Measurements from ENCODE around the gene HOXD11. TPM values are rescaled to one million over a fixed set of nuclear protein-coding genes. Genes with fewer than 3 reads are reported as not detected.

The HOXD11 gene
- total and polyA plus RNA-seq, 9 of the 15 experiments (the other 6 are each of a cell fraction or from before 2014, with no cell fraction given), result not detected

GRCh38 chr2:176122683-176123410, 15.8 kb downstream of the HOXD11 start, which contains the start of gene HOXD9:
HOXD9 (plus strand) TSS chr2:176122719; CDS start chr2:176122769, 50 bp downstream.
- ATAC-seq, result no peak
- no peak within 1 kb of the TSS for H3K4me3 ChIP-seq
- POLR2A ChIA-PET, result no interaction called here
- CTCF ChIA-PET (ENCODE audit: low intra/inter-chr PET ratio), result interaction anchor here (1.1 kb wide), 1 partner anchor 1024 kb away, joined by 3 read pairs; no protein-coding TSS in a partner anchor
- H3K27ac ChIP-seq (ENCODE audit: extremely low read depth, low read depth, low read length), result no peak within 1 kb of the TSS
- DNase-seq (ENCODE audit: extremely low read depth in 1 of 4, low spot score in 3 of 4), result no peak
- peaks cover 68 to 71% of the 10 kb centered on the region in 2 experiments for H3K27me3 ChIP-seq (ENCODE audit: control insufficient read depth in 2 of 2, insufficient read depth in 2 of 2, low read length in 2 of 2)
- FAIRE-seq, result no peak
- no peaks in the 10 kb centered on the region for H3K79me2 ChIP-seq (ENCODE audit: control insufficient read depth, insufficient read depth, low read length)
- peaks cover 6% of the 10 kb centered on the region; the same call in 1 of the 2 replicates for H4K20me1 ChIP-seq (replicated peaks; ENCODE audit: control insufficient read depth, insufficient read depth, low read length)
- H3K36me3 ChIP-seq (ENCODE audit: control insufficient read depth, insufficient read depth, low read length), result no peaks in the 10 kb centered on the region
- H3K9me1 ChIP-seq (ENCODE audit: control insufficient read depth, insufficient read depth, low read length), result no peaks in the 10 kb centered on the region
- in situ Hi-C loops (cut with MboI), result no loop called here
- 41% methylated on average over 60 of the region's 84 CpGs for WGBS (ENCODE audit: insufficient coverage, low coverage, missing lambda C conversion rate)
- no peak within 1 kb of the TSS for H3K9ac ChIP-seq (ENCODE audit: insufficient read depth in 1 of 2, low read depth in 2 of 2, low read length in 2 of 2)
- no peak within 1 kb of the TSS for H3K4me2 ChIP-seq (ENCODE audit: insufficient read depth, low read length)
- intact Hi-C loops (cut with micrococcal nuclease), result no loop called here
- peaks cover 0 to 19% of the 10 kb centered on the region in 2 experiments; a peak in 2 of 5 replicates for H3K4me1 ChIP-seq (replicated peaks in 1 of 2; ENCODE audit: control insufficient read depth in 2 of 2, insufficient read depth in 2 of 2, low read length in 2 of 2)
- no peaks in the 10 kb centered on the region for H3K9me3 ChIP-seq (replicated peaks; ENCODE audit: control insufficient read depth, insufficient read depth, low read depth, low read length)
- no peak within 1 kb of the TSS for H2AFZ ChIP-seq (ENCODE audit: low read depth, low read length)
- BruUV-seq (replicated peaks), result no TSS peak
- no peak for TF ChIP-seq E2F6 (IDR thresholded peaks at IDR 0.05; ENCODE audit: borderline replicate concordance in 1 of 2, extremely low read depth in 1 of 2, insufficient read depth in 1 of 2, insufficient read length in 1 of 2, low read depth in 1 of 2, low read length in 1 of 2, poor library complexity in 1 of 2, severe bottlenecking in 1 of 2)
- TF ChIP-seq NR2C1 (IDR thresholded peaks at IDR 0.05), result no peak
- TF ChIP-seq NR2C1 (tag; IDR thresholded peaks at IDR 0.05), result no peak
- no peak for TF ChIP-seq MIER1 (IDR thresholded peaks at IDR 0.05; ENCODE audit: low read depth)
- TF ChIP-seq HMGN3 (IDR thresholded peaks at IDR 0.05; ENCODE audit: borderline replicate concordance, extremely low read depth, insufficient read length, low read depth, low read length), result no peak
- peak; percentile 57 for TF ChIP-seq USF2 (CRISPR knock-in tag; IDR thresholded peaks at IDR 0.05)
- TF ChIP-seq CCNT2 (IDR thresholded peaks at IDR 0.05; ENCODE audit: borderline replicate concordance, extremely low read depth, insufficient read length, low read depth, low read length), result no peak
- no peak for TF ChIP-seq ZBTB7A (IDR thresholded peaks at IDR 0.05; ENCODE audit: borderline replicate concordance, control insufficient read depth, low read depth, low read length)
- no peak for TF ChIP-seq ATF2 (CRISPR knock-in tag; IDR thresholded peaks at IDR 0.05)
- no peak for TF ChIP-seq ZNF311 (CRISPR knock-in tag; IDR thresholded peaks at IDR 0.05)
- TF ChIP-seq MAX (CRISPR knock-in tag; IDR thresholded peaks at IDR 0.05), result no peak
- TF ChIP-seq TFE3 (CRISPR knock-in tag; IDR thresholded peaks at IDR 0.05), result peak; percentile 34; the same call in 1 of the 2 replicates

Data from K562 (cell line).